ENCODE data around the gene NXN.
"Not testable (repeated sequence)": the region's sequence is repeated elsewhere in the genome, so short reads cannot be mapped to it uniquely, and the experiment has no call there.

Gene NXN

GRCh38 chr17:933312-934073, 46.1 kb downstream of the NXN start:
- Mint-ChIP-seq H3K9me3 (no peaks in the 10 kb centered on the region), H3K36me3 (ENCODE audit: low read depth) (no peaks in the 10 kb centered on the region), H3K4me3 (no peak overlapping the region), H3K27ac (no peak overlapping the region), H3K27me3 (peaks cover 3% of the 10 kb centered on the region), H3K4me1 (ENCODE audit: low read depth) (no peaks in the 10 kb centered on the region)

- Mint-ChIP-seq H3K9me3 (no peaks in the 10 kb centered on the region), H3K4me3 (no peak overlapping the region), H3K27me3 (no peaks in the 10 kb centered on the region), H3K4me1 (ENCODE audit: low read depth) (no peaks in the 10 kb centered on the region), H3K27ac (no peak overlapping the region), H3K36me3 (ENCODE audit: low read depth) (no peaks in the 10 kb centered on the region)
These were observed 49.3 kb downstream of the NXN start for GRCh38 chr17:930258-930657.

- no peaks in the 10 kb centered on the region for H3K9me3 Mint-ChIP-seq
- no peak overlapping the region for H3K27ac Mint-ChIP-seq
- H3K4me1 Mint-ChIP-seq (ENCODE audit: low read depth), result no peaks in the 10 kb centered on the region
- H3K36me3 Mint-ChIP-seq (ENCODE audit: low read depth), result no peaks in the 10 kb centered on the region
- H3K4me3 Mint-ChIP-seq, result no peak overlapping the region
- H3K27me3 Mint-ChIP-seq, result peaks cover 3% of the 10 kb centered on the region
These were observed 50.0 kb downstream of the NXN start for GRCh38 chr17:929586-929985.

GRCh38 chr17:927611-928461, 51.7 kb downstream of the NXN start:
- H3K27ac Mint-ChIP-seq, result no peak overlapping the region
- no peaks in the 10 kb centered on the region for H3K9me3 Mint-ChIP-seq

GRCh38 chr17:925817-926216, 53.8 kb downstream of the NXN start:
- H3K36me3 Mint-ChIP-seq (ENCODE audit: low read depth), result no peaks in the 10 kb centered on the region
- H3K4me1 Mint-ChIP-seq (ENCODE audit: low read depth), result no peaks in the 10 kb centered on the region
- no peak overlapping the region for H3K27ac Mint-ChIP-seq
- no peak overlapping the region for H3K4me3 Mint-ChIP-seq
- H3K9me3 Mint-ChIP-seq, result no peaks in the 10 kb centered on the region
- H3K27me3 Mint-ChIP-seq, result peaks cover 4% of the 10 kb centered on the region

More at GRCh38 chr17:927611-928461, 51.7 kb downstream of the NXN start:
- Mint-ChIP-seq H3K4me1 (ENCODE audit: low read depth) (no peaks in the 10 kb centered on the region), H3K4me3 (no peak overlapping the region), H3K27me3 (peaks cover 4% of the 10 kb centered on the region), H3K36me3 (ENCODE audit: low read depth) (no peaks in the 10 kb centered on the region)

- Mint-ChIP-seq H3K4me3 (no peak overlapping the region), H3K36me3 (ENCODE audit: low read depth) (no peaks in the 10 kb centered on the region), H3K27me3 (peaks cover 4% of the 10 kb centered on the region), H3K9me3 (no peaks in the 10 kb centered on the region), H3K27ac (no peak overlapping the region), H3K4me1 (ENCODE audit: low read depth) (no peaks in the 10 kb centered on the region)
These were observed 54.7 kb downstream of the NXN start for GRCh38 chr17:924711-925475.

GRCh38 chr17:924306-924705, 55.3 kb downstream of the NXN start:
- not testable (repeated sequence) for H3K9me3 Mint-ChIP-seq; H3K27me3 Mint-ChIP-seq; H3K27ac Mint-ChIP-seq; H3K4me3 Mint-ChIP-seq; H3K36me3 Mint-ChIP-seq (ENCODE audit: low read depth); H3K4me1 Mint-ChIP-seq (ENCODE audit: low read depth)

- Mint-ChIP-seq H3K27me3 (peaks cover 4% of the 10 kb centered on the region), H3K4me3 (no peak overlapping the region), H3K27ac (no peak overlapping the region), H3K9me3 (no peaks in the 10 kb centered on the region), H3K36me3 (ENCODE audit: low read depth) (no peaks in the 10 kb centered on the region), H3K4me1 (ENCODE audit: low read depth) (no peaks in the 10 kb centered on the region)
These were observed 55.9 kb downstream of the NXN start for GRCh38 chr17:923633-924032.

GRCh38 chr17:921161-921560, 58.4 kb downstream of the NXN start:
- Mint-ChIP-seq H3K36me3 (ENCODE audit: low read depth) (no peaks in the 10 kb centered on the region), H3K9me3 (no peaks in the 10 kb centered on the region), H3K27ac (no peak overlapping the region), H3K27me3 (peaks cover 4% of the 10 kb centered on the region), H3K4me1 (ENCODE audit: low read depth) (no peaks in the 10 kb centered on the region), H3K4me3 (no peak overlapping the region)

GRCh38 chr17:920190-920589, 59.4 kb downstream of the NXN start:
- H3K4me3 Mint-ChIP-seq, result no peak overlapping the region
- no peaks in the 10 kb centered on the region for H3K9me3 Mint-ChIP-seq
- H3K36me3 Mint-ChIP-seq (ENCODE audit: low read depth), result no peaks in the 10 kb centered on the region
- no peak overlapping the region for H3K27ac Mint-ChIP-seq
- no peaks in the 10 kb centered on the region for H3K4me1 Mint-ChIP-seq (ENCODE audit: low read depth)
- peaks cover 10% of the 10 kb centered on the region for H3K27me3 Mint-ChIP-seq

- H3K9me3 Mint-ChIP-seq, result no peaks in the 10 kb centered on the region
- no peaks in the 10 kb centered on the region for H3K4me1 Mint-ChIP-seq (ENCODE audit: low read depth)
- H3K27ac Mint-ChIP-seq, result no peak overlapping the region
- peaks cover 9% of the 10 kb centered on the region for H3K27me3 Mint-ChIP-seq
- H3K36me3 Mint-ChIP-seq (ENCODE audit: low read depth), result no peaks in the 10 kb centered on the region
- H3K4me3 Mint-ChIP-seq, result no peak overlapping the region
These were observed 61.4 kb downstream of the NXN start for GRCh38 chr17:917941-918740.

GRCh38 chr17:917391-917811, 62.2 kb downstream of the NXN start:
- no peaks in the 10 kb centered on the region for H3K36me3 Mint-ChIP-seq (ENCODE audit: low read depth)
- H3K9me3 Mint-ChIP-seq, result no peaks in the 10 kb centered on the region
- peaks cover 9% of the 10 kb centered on the region for H3K27me3 Mint-ChIP-seq
- no peak overlapping the region for H3K27ac Mint-ChIP-seq
- no peak overlapping the region for H3K4me3 Mint-ChIP-seq
- H3K4me1 Mint-ChIP-seq (ENCODE audit: low read depth), result no peaks in the 10 kb centered on the region

- Mint-ChIP-seq H3K27ac (no peak overlapping the region), H3K9me3 (no peaks in the 10 kb centered on the region), H3K4me3 (no peak overlapping the region), H3K27me3 (peaks cover 9% of the 10 kb centered on the region), H3K36me3 (ENCODE audit: low read depth) (no peaks in the 10 kb centered on the region), H3K4me1 (ENCODE audit: low read depth) (no peaks in the 10 kb centered on the region)
These were observed 63.3 kb downstream of the NXN start for GRCh38 chr17:916315-916714.

GRCh38 chr17:915538-916201, 63.9 kb downstream of the NXN start:
- Mint-ChIP-seq H3K27ac (no peak overlapping the region), H3K4me3 (no peak overlapping the region), H3K27me3 (peaks cover 9% of the 10 kb centered on the region), H3K9me3 (no peaks in the 10 kb centered on the region), H3K36me3 (ENCODE audit: low read depth) (no peaks in the 10 kb centered on the region), H3K4me1 (ENCODE audit: low read depth) (no peaks in the 10 kb centered on the region)
